Measurements from ENCODE around the gene CAPN9.
A peak's percentile ranks its signal among the peaks of the same experiment; 100 is the strongest.

Gene CAPN9

GRCh38 chr1:230832476-230832875 is 85.3 kb downstream of the CAPN9 start:
- Mint-ChIP-seq H3K27ac (peak overlapping the region in 2 of 3 experiments; percentile 77 to 89), H3K36me3 (ENCODE audit: low read depth) (peaks cover 31% of the 10 kb centered on the region), H3K9me3 (peaks cover 18% of the 10 kb centered on the region), H3K4me1 (peaks cover 60% of the 10 kb centered on the region), H3K27me3 (ENCODE audit: low read depth) (no peaks in the 10 kb centered on the region), H3K4me3 (no peak overlapping the region)
- TF ChIP-seq CTCF (IDR thresholded peaks at IDR 0.05; ENCODE audit: unreplicated experiment in 3 of 3) = no peak

- Mint-ChIP-seq H3K9me3 (peaks cover 18% of the 10 kb centered on the region), H3K36me3 (ENCODE audit: low read depth) (peaks cover 41% of the 10 kb centered on the region), H3K4me3 (no peak overlapping the region), H3K27ac (peak overlapping the region in 1 of 3 experiments; percentile 77), H3K4me1 (peaks cover 50% of the 10 kb centered on the region), H3K27me3 (ENCODE audit: low read depth) (no peaks in the 10 kb centered on the region)
- no peak for TF ChIP-seq CTCF (IDR thresholded peaks at IDR 0.05; ENCODE audit: unreplicated experiment in 3 of 3)
Observed at GRCh38 chr1:230833511-230833910, 86.3 kb downstream of the CAPN9 start.

GRCh38 chr1:230834292-230834691 is 87.1 kb downstream of the CAPN9 start:
- Mint-ChIP-seq H3K27me3 (ENCODE audit: low read depth) (no peaks in the 10 kb centered on the region), H3K27ac (peak overlapping the region in 1 of 3 experiments; percentile 77), H3K4me3 (no peak overlapping the region), H3K4me1 (peaks cover 46% of the 10 kb centered on the region), H3K9me3 (peaks cover 18% of the 10 kb centered on the region), H3K36me3 (ENCODE audit: low read depth) (peaks cover 49% of the 10 kb centered on the region)
- no peak for TF ChIP-seq CTCF (IDR thresholded peaks at IDR 0.05; ENCODE audit: unreplicated experiment in 3 of 3)

- H3K9me3 Mint-ChIP-seq = peaks cover 13% of the 10 kb centered on the region
- no peak for TF ChIP-seq CTCF (IDR thresholded peaks at IDR 0.05; ENCODE audit: unreplicated experiment in 3 of 3)
- peaks cover 62% of the 10 kb centered on the region for H3K36me3 Mint-ChIP-seq (ENCODE audit: low read depth)
- H3K27me3 Mint-ChIP-seq (ENCODE audit: low read depth) = no peaks in the 10 kb centered on the region
- peak overlapping the region; percentile 77 to 88 (median 84) for H3K27ac Mint-ChIP-seq
- no peak overlapping the region for H3K4me3 Mint-ChIP-seq
- H3K4me1 Mint-ChIP-seq = peaks cover 45% of the 10 kb centered on the region
Observed at GRCh38 chr1:230836347-230836746, 89.2 kb downstream of the CAPN9 start.

GRCh38 chr1:230836793-230837192 is 89.6 kb downstream of the CAPN9 start:
- Mint-ChIP-seq H3K4me1 (peaks cover 45% of the 10 kb centered on the region), H3K27ac (peak overlapping the region; percentile 77 to 88 (median 84)), H3K9me3 (peaks cover 9% of the 10 kb centered on the region), H3K36me3 (ENCODE audit: low read depth) (peaks cover 67% of the 10 kb centered on the region), H3K27me3 (ENCODE audit: low read depth) (no peaks in the 10 kb centered on the region), H3K4me3 (no peak overlapping the region)
- TF ChIP-seq CTCF (IDR thresholded peaks at IDR 0.05; ENCODE audit: unreplicated experiment in 3 of 3) = no peak

GRCh38 chr1:230839173-230839572 is 92.0 kb downstream of the CAPN9 start:
- Mint-ChIP-seq H3K4me1 (peaks cover 32% of the 10 kb centered on the region), H3K4me3 (no peak overlapping the region), H3K27me3 (ENCODE audit: low read depth) (no peaks in the 10 kb centered on the region), H3K27ac (no peak overlapping the region), H3K9me3 (no peaks in the 10 kb centered on the region), H3K36me3 (ENCODE audit: low read depth) (peaks cover 76% of the 10 kb centered on the region)
- no peak for TF ChIP-seq CTCF (IDR thresholded peaks at IDR 0.05; ENCODE audit: unreplicated experiment in 3 of 3)
